Liver (tissue), 9 donors: ENCODE results near the gene BTBD9. TPM values are rescaled to one million over a fixed set of nuclear protein-coding genes. Genes with fewer than 3 reads are reported as not detected.

Source experiments
- DNase-seq: peaks from one replicate; pipeline ENCODE4 v3.0.0-alpha.2; 2017; ENCODE audit warnings: low spot score
- H3K27ac ChIP-seq, 2 donors: one replicate each; pipeline ENCODE4 v1.7.0; 2013; ENCODE audit warnings: inconsistent platforms in 2 of 2, low read length in 2 of 2, control low read depth in 1 of 2, low read depth in 1 of 2, mild to moderate bottlenecking in 1 of 2
- H3K27me3 ChIP-seq, 4 donors: one replicate each; pipeline versions ENCODE4 v1.6.1 to v1.7.0; 2013; ENCODE audit warnings: low read length in 3 of 4, inconsistent platforms in 1 of 4, mild to moderate bottlenecking in 1 of 4, moderate library complexity in 1 of 4; ENCODE audit not compliant: control insufficient read depth in 4 of 4, insufficient read depth in 4 of 4
- H3K36me3 ChIP-seq, 4 donors: one replicate each; pipeline versions ENCODE4 v1.6.1 to v1.7.0; 2013; ENCODE audit warnings: low read length in 3 of 4, mild to moderate bottlenecking in 3 of 4, low read depth in 1 of 4, moderate library complexity in 1 of 4; ENCODE audit not compliant: control insufficient read depth in 4 of 4, insufficient read depth in 3 of 4
- H3K4me1 ChIP-seq, 4 donors: one replicate each; pipeline versions ENCODE4 v1.6.1 to v1.7.0; 2013; ENCODE audit warnings: low read length in 3 of 4, mild to moderate bottlenecking in 3 of 4, moderate library complexity in 1 of 4; ENCODE audit not compliant: control insufficient read depth in 4 of 4, insufficient read depth in 4 of 4
- H3K4me3 ChIP-seq, 3 donors: one replicate each; pipeline versions ENCODE4 v1.6.1 to v1.7.0; 2013; ENCODE audit warnings: low read length in 3 of 3, control low read depth in 1 of 3, low read depth in 1 of 3, mild to moderate bottlenecking in 1 of 3
- H3K9ac ChIP-seq, 2 donors: one replicate each; pipeline ENCODE4 v1.7.0; 2013; ENCODE audit warnings: low read length in 2 of 2, mild to moderate bottlenecking in 2 of 2, moderate library complexity in 2 of 2, control low read depth in 1 of 2, low read depth in 1 of 2
- H3K9me3 ChIP-seq, 4 donors: one replicate each; pipeline versions ENCODE4 v1.6.1 to v1.7.0; 2013; ENCODE audit warnings: low read length in 3 of 4; ENCODE audit not compliant: control insufficient read depth in 4 of 4
- ATF3 ChIP-seq: IDR thresholded peaks from 2 replicates; pipeline ENCODE4 v1.6.1; 2016; ENCODE audit warnings: antibody characterized with exemption
- EGR1 ChIP-seq, 2 donors: IDR thresholded peaks; 2 replicates each; pipeline ENCODE4 v1.6.1; 2016 to 2018; ENCODE audit warnings: antibody characterized with exemption in 2 of 2, low read depth in 2 of 2
- FOXA1 ChIP-seq: IDR thresholded peaks from 2 replicates; pipeline ENCODE4 v1.6.1; 2016; ENCODE audit warnings: antibody characterized with exemption
- GABPA ChIP-seq, 2 donors: IDR thresholded peaks in 1 of 2; conservative IDR thresholded peaks in 1 of 2; 2 replicates each; pipeline ENCODE4 v1.6.1; 2016; ENCODE audit warnings: antibody characterized with exemption in 2 of 2, mild to moderate bottlenecking in 1 of 2, moderate library complexity in 1 of 2
- HNF4A ChIP-seq, 2 donors: conservative IDR thresholded peaks; 2 replicates each; pipeline ENCODE4 v1.6.1; 2016; ENCODE audit warnings: antibody characterized with exemption in 2 of 2, mild to moderate bottlenecking in 2 of 2
- HNF4G ChIP-seq: IDR thresholded peaks from 2 replicates; pipeline ENCODE4 v1.6.1; 2016; ENCODE audit warnings: antibody characterized with exemption
- JUND ChIP-seq, 2 donors: IDR thresholded peaks; 2 replicates each; pipeline ENCODE4 v1.6.1; 2016; ENCODE audit warnings: antibody characterized with exemption in 2 of 2
- NR2F2 ChIP-seq: IDR thresholded peaks from 2 replicates; pipeline ENCODE4 v1.6.1; 2016; ENCODE audit warnings: antibody characterized with exemption
- RAD21 ChIP-seq, 2 donors: IDR thresholded peaks; 2 replicates each; pipeline ENCODE4 v1.6.1; 2016; ENCODE audit warnings: antibody characterized with exemption in 2 of 2, mild to moderate bottlenecking in 2 of 2
- RXRA ChIP-seq, 2 donors: IDR thresholded peaks; 2 replicates each; pipeline ENCODE4 v1.6.1; 2017 to 2018; ENCODE audit warnings: antibody characterized with exemption in 2 of 2, mild to moderate bottlenecking in 1 of 2
- SP1 ChIP-seq: IDR thresholded peaks from 2 replicates; pipeline ENCODE4 v1.6.1; 2018; ENCODE audit warnings: antibody characterized with exemption, mild to moderate bottlenecking
- YY1 ChIP-seq: IDR thresholded peaks from 2 replicates; pipeline ENCODE4 v1.6.1; 2016; ENCODE audit warnings: antibody characterized with exemption, mild to moderate bottlenecking
- ZBTB33 ChIP-seq: IDR thresholded peaks from 2 replicates; pipeline ENCODE4 v1.6.1; 2016; ENCODE audit warnings: antibody characterized with exemption
- WGBS: extraction: QIAGEN DNeasy Blood & Tissue Kit; methylation state at CpG from one replicate; pipeline ENCODE4 v1.1.7; 2013; 5-methylcytosine and 5-hydroxymethylcytosine counted together
- polyA plus RNA-seq, 2 donors: library from polyadenylated mRNA; stranded (reverse) in 1 of 2; unstranded in 1 of 2; fragments of 200-250 nt in 1 of 2; fragments of >200 nt in 1 of 2; fragmentation: Nextera tagmentation in 1 of 2; extraction: Ambion mirVana in 1 of 2; gene quantifications; one replicate each; pipeline versions ENCODE4 v1.2.1 to v1.2.3, GENCODE V29; 2013 to 2015
- total RNA-seq, 2 donors: library from RNA; depleted of rRNA; stranded (reverse); fragments of >200 nt; gene quantifications; one replicate each; pipeline ENCODE4 v1.2.3, GENCODE V29; 2014
- TF ChIP-seq, protein P1 (sequence below): IDR thresholded peaks from 2 replicates; pipeline ENCODE4 v1.6.1; 2016; ENCODE audit warnings: antibody characterized with exemption, mild to moderate bottlenecking
- TF ChIP-seq, protein P2 (sequence below): fragments of 150-350 bp; IDR thresholded peaks from 2 replicates; pipeline ENCODE4 v1.5.1; 2017; ENCODE audit warnings: improper control_type of control experiment, low read depth, low read length; ENCODE audit not compliant: missing input control
- donor health status: healthy.
- donor health status: healthy.
- donor health status: healthy.
- donor health status: healthy.
- donor health status: healthy.

BTBD9 gene
- total and polyA plus RNA-seq, 4 donors, result 2.0 to 12.4 (median 5.7) TPM

DNA sequence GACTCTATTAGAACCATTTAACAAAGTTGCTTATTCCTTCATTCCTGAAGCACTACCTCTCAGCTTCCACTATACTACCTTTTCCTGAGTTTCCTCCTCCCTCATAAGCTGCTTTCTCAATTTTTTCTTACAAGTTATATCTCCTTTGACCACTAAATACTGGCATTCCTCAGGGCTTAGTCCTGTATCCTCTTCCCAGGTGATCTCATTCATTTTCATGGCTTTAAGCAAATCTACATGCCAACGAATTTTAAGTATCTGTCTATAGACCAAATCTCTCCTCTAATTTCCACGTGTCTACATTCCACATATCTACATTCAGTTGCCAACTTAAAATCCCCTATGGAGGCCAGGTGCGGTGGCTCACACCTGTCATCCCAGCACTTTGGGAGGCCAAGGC is 134.7 kb downstream of the BTBD9 start:
- Histone ChIP-seq H3K9me3 (no peaks in the 10 kb centered on the region), H3K27me3 (no peaks in the 10 kb centered on the region), H3K4me1 (peaks cover 0 to 2% (median 0%) of the 10 kb centered on the region in 4 donors), H3K9ac (no peak overlapping the region), H3K4me3 (no peak overlapping the region), H3K36me3 (no peaks in the 10 kb centered on the region), H3K27ac (no peak overlapping the region)
- DNase-seq, result no peak
- 95% methylated on average over 3 of the region's 3 CpGs for WGBS
- TF ChIP-seq ZBTB33, result no peak
- no peak for TF ChIP-seq JUND (IDR thresholded peaks at IDR 0.05)
- TF ChIP-seq ATF3, result no peak
- TF ChIP-seq, protein P1, sequence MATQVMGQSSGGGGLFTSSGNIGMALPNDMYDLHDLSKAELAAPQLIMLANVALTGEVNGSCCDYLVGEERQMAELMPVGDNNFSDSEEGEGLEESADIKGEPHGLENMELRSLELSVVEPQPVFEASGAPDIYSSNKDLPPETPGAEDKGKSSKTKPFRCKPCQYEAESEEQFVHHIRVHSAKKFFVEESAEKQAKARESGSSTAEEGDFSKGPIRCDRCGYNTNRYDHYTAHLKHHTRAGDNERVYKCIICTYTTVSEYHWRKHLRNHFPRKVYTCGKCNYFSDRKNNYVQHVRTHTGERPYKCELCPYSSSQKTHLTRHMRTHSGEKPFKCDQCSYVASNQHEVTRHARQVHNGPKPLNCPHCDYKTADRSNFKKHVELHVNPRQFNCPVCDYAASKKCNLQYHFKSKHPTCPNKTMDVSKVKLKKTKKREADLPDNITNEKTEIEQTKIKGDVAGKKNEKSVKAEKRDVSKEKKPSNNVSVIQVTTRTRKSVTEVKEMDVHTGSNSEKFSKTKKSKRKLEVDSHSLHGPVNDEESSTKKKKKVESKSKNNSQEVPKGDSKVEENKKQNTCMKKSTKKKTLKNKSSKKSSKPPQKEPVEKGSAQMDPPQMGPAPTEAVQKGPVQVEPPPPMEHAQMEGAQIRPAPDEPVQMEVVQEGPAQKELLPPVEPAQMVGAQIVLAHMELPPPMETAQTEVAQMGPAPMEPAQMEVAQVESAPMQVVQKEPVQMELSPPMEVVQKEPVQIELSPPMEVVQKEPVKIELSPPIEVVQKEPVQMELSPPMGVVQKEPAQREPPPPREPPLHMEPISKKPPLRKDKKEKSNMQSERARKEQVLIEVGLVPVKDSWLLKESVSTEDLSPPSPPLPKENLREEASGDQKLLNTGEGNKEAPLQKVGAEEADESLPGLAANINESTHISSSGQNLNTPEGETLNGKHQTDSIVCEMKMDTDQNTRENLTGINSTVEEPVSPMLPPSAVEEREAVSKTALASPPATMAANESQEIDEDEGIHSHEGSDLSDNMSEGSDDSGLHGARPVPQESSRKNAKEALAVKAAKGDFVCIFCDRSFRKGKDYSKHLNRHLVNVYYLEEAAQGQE, result no peak
- TF ChIP-seq HNF4A (conservative IDR thresholded peaks at IDR 0.05), result no peak
- TF ChIP-seq NR2F2, result no peak
- no peak for TF ChIP-seq SP1
- TF ChIP-seq RXRA (IDR thresholded peaks at IDR 0.05), result no peak
- no peak for TF ChIP-seq YY1
- no peak for TF ChIP-seq EGR1 (IDR thresholded peaks at IDR 0.05; ENCODE audit: low read depth in 2 of 2)
- no peak for TF ChIP-seq RAD21 (IDR thresholded peaks at IDR 0.05)
- no peak for TF ChIP-seq FOXA1
- TF ChIP-seq, protein P2, sequence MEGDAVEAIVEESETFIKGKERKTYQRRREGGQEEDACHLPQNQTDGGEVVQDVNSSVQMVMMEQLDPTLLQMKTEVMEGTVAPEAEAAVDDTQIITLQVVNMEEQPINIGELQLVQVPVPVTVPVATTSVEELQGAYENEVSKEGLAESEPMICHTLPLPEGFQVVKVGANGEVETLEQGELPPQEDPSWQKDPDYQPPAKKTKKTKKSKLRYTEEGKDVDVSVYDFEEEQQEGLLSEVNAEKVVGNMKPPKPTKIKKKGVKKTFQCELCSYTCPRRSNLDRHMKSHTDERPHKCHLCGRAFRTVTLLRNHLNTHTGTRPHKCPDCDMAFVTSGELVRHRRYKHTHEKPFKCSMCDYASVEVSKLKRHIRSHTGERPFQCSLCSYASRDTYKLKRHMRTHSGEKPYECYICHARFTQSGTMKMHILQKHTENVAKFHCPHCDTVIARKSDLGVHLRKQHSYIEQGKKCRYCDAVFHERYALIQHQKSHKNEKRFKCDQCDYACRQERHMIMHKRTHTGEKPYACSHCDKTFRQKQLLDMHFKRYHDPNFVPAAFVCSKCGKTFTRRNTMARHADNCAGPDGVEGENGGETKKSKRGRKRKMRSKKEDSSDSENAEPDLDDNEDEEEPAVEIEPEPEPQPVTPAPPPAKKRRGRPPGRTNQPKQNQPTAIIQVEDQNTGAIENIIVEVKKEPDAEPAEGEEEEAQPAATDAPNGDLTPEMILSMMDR, result no peak
- TF ChIP-seq GABPA (IDR thresholded peaks at IDR 0.05 in 1 of 2, conservative IDR thresholded peaks at IDR 0.05 in 1 of 2), result no peak

DNA sequence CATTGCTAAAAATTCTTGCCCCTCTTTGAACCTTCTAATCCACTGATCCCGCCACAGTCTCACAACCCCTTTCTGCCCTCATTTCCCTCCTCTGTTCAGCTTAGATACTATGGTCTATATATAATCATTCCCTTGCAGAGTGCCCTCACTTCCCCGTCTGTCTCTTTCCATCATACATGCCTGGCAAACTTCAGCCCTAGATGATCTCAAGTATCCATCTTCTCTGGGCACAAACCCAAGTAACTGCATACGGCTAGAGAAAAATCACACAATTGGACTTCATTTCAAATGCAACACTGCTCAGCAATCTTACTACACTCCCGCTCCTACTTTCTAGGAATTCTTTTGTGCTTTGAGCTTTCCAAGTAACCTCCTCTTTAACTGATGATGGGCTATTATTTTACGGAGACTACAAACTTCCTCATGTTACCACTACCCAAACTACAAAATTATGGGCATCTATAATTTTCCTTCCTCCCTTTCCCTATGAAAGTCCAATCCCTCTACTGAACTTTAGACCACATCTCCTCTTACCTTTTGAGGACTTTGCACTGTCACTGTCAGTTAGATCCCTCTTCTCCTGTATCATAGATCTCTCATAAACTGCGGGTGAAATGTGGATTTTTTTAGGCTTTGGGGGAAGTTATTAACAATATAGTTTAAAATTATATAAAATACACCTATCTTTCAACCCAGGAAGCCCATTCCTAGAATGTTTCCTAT is 135.6 kb downstream of the BTBD9 start:
- no peak for DNase-seq
- Histone ChIP-seq H3K27me3 (no peaks in the 10 kb centered on the region), H3K36me3 (no peaks in the 10 kb centered on the region), H3K4me3 (no peak overlapping the region), H3K9ac (no peak overlapping the region), H3K4me1 (peaks cover 0 to 2% (median 0%) of the 10 kb centered on the region in 4 donors), H3K27ac (no peak overlapping the region), H3K9me3 (no peaks in the 10 kb centered on the region)
- peak; percentile 63 to 87 for TF ChIP-seq HNF4A (conservative IDR thresholded peaks at IDR 0.05)
- peak; percentile 60 for TF ChIP-seq HNF4G
- TF ChIP-seq ATF3, result no peak
- 87% methylated on average over 6 of the region's 6 CpGs for WGBS
